GM19240 (cell line): ENCODE data around the gene KCNJ15.

Experiments
- DNase-seq: peaks from one replicate; pipeline ENCODE4 v3.0.0; 2011; ENCODE audit warnings: low spot score; ENCODE audit not compliant: insufficient read length

Gene KCNJ15

GRCh38 chr21:38297194-38297631, 40.4 kb downstream of the KCNJ15 start:
- DNase-seq = no peak

- no peak for DNase-seq
These were observed 41.1 kb downstream of the KCNJ15 start for GRCh38 chr21:38297871-38298270.

GRCh38 chr21:38298832-38299231, 42.0 kb downstream of the KCNJ15 start:
- no peak for DNase-seq

GRCh38 chr21:38299671-38300070, 42.9 kb downstream of the KCNJ15 start:
- no peak for DNase-seq

- no peak for DNase-seq
These were observed 43.4 kb downstream of the KCNJ15 start for GRCh38 chr21:38300141-38300578.

GRCh38 chr21:38301321-38302214, 44.8 kb downstream of the KCNJ15 start:
- no peak for DNase-seq

GRCh38 chr21:38303300-38303699, 46.5 kb downstream of the KCNJ15 start:
- DNase-seq = no peak

- no peak for DNase-seq
These were observed 49.8 kb downstream of the KCNJ15 start for GRCh38 chr21:38306433-38307141.

GRCh38 chr21:38307771-38308531, 51.2 kb downstream of the KCNJ15 start:
- DNase-seq = no peak

- DNase-seq = no peak
These were observed 51.8 kb downstream of the KCNJ15 start for GRCh38 chr21:38308532-38309119.

GRCh38 chr21:38310646-38311485, 54.1 kb downstream of the KCNJ15 start:
- no peak for DNase-seq

- no peak for DNase-seq
These were observed 55.0 kb downstream of the KCNJ15 start for GRCh38 chr21:38311765-38312164.

GRCh38 chr21:38312822-38313221, 56.0 kb downstream of the KCNJ15 start:
- no peak for DNase-seq

- no peak for DNase-seq
These were observed 57.8 kb downstream of the KCNJ15 start for GRCh38 chr21:38314558-38314957.

GRCh38 chr21:38315122-38315521, 58.3 kb downstream of the KCNJ15 start:
- DNase-seq = no peak

GRCh38 chr21:38319781-38320180, 63.0 kb downstream of the KCNJ15 start:
- no peak for DNase-seq

GRCh38 chr21:38321568-38321967, 64.8 kb downstream of the KCNJ15 start:
- no peak for DNase-seq

GRCh38 chr21:38322311-38322950, 65.6 kb downstream of the KCNJ15 start:
- DNase-seq = no peak

GRCh38 chr21:38323721-38324531, 67.1 kb downstream of the KCNJ15 start:
- DNase-seq = no peak
